DMS53 treated with DMSO at 0.1 percent for 48 hours (cell line): ENCODE measurements around the gene NAA11.
"Not testable (repeated sequence)": the region's sequence is repeated elsewhere in the genome, so short reads cannot be mapped to it uniquely, and the experiment has no call there.

Experiments
- DNase-seq: peaks from one replicate; lab custom pipeline; 2025; ENCODE audit not compliant: unreplicated experiment; lab: John Stamatoyannopoulos, UW

Gene NAA11

GRCh38 chr4:79308971-79309370 lies 16.9 kb downstream of the NAA11 start:
- DNase-seq: no peak

- no peak for DNase-seq
These were observed 17.7 kb downstream of the NAA11 start for GRCh38 chr4:79308137-79308536.

GRCh38 chr4:79306795-79307194 lies 19.1 kb downstream of the NAA11 start:
- DNase-seq: no peak

DNA sequence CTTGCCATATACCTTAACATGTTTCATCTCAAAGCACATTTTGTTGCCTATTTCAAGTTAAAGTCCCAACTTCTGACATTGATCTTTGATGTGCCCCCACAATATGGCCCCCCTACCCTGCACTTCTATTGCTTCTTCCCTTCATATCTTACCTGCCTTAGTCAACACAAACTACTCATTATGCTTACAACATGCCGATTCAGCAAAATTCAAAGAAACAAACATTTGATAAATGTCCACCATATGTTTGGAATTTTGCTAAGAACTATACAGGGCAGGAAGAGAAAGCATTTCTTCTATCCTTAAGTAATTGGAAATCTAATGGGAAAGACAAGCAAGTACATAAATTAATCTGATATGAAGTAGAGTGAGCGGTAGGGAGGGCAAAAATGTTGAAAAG lies 25.6 kb downstream of the NAA11 start:
- no peak for DNase-seq

DNA sequence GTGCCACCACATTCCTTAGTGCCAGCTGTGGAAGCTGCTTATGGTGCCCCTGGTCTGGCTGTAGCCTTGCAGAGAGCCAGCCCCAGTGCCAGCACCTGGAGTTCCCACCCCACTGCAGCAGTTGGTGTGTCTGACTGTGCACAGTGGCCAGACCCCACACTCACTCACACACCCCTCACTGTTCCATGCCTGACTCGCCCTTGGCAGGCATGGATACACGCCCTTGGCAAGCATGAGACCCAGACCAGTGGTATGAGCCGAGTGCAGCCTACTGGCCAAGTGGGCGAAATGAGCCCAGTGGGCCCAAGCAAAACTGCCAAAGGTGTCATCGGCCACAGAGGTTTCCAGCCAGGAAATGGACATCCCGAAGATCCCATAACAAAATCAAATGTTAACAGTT lies 27.4 kb downstream of the NAA11 start:
- no peak for DNase-seq

GRCh38 chr4:79298027-79298426 lies 27.8 kb downstream of the NAA11 start:
- DNase-seq: no peak

- DNase-seq: no peak
These were observed 28.4 kb downstream of the NAA11 start for GRCh38 chr4:79297479-79297878.

GRCh38 chr4:79296768-79297428 lies 29.0 kb downstream of the NAA11 start:
- no peak for DNase-seq

DNA sequence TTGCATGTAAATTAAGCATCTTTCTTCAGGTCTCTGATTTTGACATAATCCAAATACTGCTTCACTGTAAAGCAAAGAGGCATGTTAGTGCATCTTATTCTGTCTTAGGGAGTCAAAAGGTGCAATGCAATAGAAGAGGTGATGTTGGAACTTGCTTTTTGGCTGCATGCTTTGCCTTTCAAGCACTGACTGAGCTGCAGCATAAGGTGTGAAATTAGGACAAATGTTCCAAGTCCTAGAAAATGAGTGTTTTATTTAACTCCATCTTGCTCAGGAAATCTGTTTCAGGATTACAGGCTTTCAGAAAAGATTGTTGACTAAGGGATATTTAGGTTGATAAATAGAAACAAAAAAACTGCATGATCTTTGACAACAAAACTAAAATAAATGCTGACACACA lies 30.8 kb downstream of the NAA11 start:
- DNase-seq: no peak

- DNase-seq: no peak
These were observed 31.8 kb downstream of the NAA11 start for GRCh38 chr4:79294064-79294463.

GRCh38 chr4:79292008-79292407 lies 33.9 kb downstream of the NAA11 start:
- DNase-seq: no peak

DNA sequence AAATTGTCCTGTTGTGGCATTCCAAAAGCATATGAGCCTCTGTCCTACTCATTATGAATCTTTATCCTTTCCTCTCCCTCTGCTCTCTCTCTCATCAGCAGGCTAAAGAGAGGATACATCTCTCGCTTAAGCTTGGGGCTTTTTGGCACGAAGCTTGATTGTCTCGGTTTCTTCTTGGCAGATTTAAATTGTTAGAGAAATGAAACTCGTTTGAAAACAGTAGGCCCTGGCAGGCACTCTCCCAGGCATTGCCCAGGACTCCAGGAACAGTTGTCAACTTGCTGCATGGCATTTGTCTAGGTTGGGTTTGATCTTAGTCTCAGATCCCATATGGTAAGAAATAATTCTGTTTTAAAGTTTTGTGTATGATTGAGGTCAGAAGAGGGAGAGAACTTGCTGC lies 35.5 kb downstream of the NAA11 start:
- DNase-seq: no peak

DNA sequence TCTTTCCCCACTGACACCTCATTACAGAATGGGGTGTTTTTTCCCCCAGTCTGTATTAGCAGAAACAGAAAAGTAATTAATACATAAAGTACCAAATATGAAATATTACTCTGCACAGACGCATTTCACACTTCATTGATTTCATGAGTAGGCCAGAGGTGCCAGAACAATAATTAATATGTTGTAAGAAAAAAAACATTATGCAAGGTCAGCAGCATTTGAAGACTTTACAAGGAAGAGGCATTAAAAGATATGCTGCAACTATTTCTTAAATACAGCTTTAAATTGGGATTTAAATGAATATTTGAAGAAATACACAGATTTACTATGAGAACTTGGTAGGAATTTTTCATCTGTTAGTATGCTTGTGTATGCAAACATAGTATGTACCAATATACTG lies 37.7 kb downstream of the NAA11 start:
- DNase-seq: no peak

- DNase-seq: no peak
These were observed 38.1 kb downstream of the NAA11 start for GRCh38 chr4:79287718-79288117.

GRCh38 chr4:79287076-79287475 lies 38.8 kb downstream of the NAA11 start:
- no peak for DNase-seq

DNA sequence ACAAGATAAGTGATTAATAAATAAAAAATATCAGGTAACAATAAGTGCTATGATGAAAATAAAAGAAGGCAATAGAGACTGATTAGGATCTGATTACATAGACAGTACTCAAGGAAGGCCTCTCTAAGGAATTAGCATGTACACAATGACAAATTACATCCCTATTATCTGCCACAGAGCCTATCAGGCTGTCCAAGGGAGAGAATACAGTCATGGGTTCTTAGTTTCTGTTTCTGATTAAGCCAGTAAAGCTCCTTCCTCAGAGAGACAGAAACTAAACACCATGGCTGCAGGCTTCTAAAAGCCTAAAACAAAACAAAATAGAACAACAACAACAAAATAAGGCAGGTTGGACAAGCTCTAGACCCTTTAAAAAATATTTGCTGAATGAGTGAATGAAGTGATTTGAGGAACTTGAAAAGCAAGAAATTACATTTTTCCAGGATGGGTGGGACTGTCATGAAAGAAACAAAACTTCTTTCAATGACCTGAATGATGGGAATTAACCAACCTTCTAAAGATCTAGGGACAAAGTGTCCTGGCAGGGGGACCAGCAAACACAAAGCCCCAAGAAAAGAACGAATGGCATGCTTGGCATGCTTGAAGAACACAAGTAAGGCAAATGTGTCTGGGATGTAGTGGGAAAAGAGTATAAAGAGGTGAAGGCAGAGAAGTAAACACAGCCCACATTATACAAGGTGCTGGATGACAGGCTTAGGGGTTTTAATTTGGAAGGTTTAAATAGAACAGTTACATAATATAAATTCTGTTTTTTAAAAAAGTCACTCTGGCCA lies 44.1 kb downstream of the NAA11 start:
- no peak for DNase-seq

- not testable (repeated sequence) for DNase-seq
These were observed 48.4 kb downstream of the NAA11 start for GRCh38 chr4:79277467-79277866.

GRCh38 chr4:79273915-79274314 lies 51.9 kb downstream of the NAA11 start:
- no peak for DNase-seq

GRCh38 chr4:79272761-79273160 lies 53.1 kb downstream of the NAA11 start:
- no peak for DNase-seq

GRCh38 chr4:79272126-79272525 lies 53.7 kb downstream of the NAA11 start:
- no peak for DNase-seq

- no peak for DNase-seq
These were observed 58.2 kb downstream of the NAA11 start for GRCh38 chr4:79267671-79268070.
